ENCODE results near the gene LINC01488. TPM values are rescaled to one million over a fixed set of nuclear protein-coding genes. Genes with fewer than 3 reads are reported as not detected.

LINC01488 gene
- total RNA-seq, 1 experiment from 2014 or later, result not detected

DNA sequence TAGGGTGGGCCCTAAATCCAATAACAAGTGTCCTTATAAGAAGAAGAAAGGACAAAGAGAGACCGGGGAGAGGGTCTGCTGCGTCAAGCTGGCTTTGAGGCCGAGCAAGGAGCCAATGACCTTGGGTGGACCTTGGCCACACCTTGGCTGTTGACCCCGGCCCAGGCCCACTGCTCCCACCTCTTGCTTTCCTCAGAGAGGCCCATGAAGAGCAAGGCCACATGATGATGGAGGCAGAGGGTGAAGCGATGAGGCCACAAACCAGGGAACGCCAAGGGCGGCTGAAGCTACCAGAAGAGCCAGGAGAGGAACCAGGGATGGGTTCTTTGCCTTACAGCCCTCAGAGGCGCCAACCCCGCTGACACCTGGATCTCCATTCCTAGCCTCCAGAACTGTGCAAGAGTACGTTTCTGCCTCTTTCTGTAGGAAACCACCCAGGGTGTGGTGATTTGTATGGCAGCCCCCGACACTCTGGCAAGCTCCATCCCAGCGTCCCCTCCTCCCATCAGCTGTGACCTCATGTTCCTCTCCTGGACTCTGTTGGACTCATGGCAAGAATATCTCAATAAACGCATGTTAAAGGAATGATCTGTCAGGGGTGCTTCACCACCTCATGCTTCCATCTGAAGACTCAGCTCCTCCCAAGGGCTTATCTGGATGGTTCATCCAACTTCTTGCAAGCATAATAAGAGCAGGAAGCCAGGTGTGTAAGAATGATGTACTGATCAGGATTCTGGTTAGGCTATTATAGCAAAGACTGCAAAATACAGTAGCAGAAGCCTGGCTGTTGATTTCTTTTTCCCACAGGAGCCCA lies 41.6 kb upstream of the LINC01488 start:
- no TSS peak for BruUV-seq (replicated peaks)
- CTCF ChIA-PET, result no interaction called here
- no peaks in the 10 kb centered on the region for H3K27me3 Mint-ChIP-seq (ENCODE audit: insufficient read depth, unreplicated experiment)

DNA sequence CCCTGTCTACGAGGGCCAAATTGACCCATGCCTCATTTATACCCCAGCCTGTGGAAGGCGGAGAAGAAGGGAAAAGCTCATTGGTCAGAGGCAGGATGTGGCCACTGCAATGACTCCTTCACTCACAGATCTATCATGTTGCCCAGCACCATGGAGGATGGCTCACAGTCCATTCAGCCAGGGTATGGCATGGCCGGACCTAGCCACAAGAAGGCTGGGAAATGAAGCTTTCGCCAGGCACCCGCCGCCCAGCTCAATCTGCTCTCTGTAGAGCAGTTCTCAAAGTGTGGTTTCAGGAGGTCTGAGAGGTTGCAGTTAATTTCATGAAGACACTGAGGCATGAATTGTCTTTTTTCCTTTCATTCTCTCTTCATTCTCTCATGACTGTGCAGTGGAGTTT lies 40.6 kb upstream of the LINC01488 start:
- Mint-ChIP-seq H3K4me1 (ENCODE audit: low read depth, unreplicated experiment) (peaks cover 68% of the 10 kb centered on the region), H3K27ac (ENCODE audit: unreplicated experiment) (no peak overlapping the region), H3K9me3 (ENCODE audit: unreplicated experiment) (no peaks in the 10 kb centered on the region), H3K4me3 (ENCODE audit: unreplicated experiment) (no peak overlapping the region), H3K27me3 (ENCODE audit: insufficient read depth, unreplicated experiment) (no peaks in the 10 kb centered on the region), H3K36me3 (ENCODE audit: insufficient read depth, unreplicated experiment) (peaks cover 32% of the 10 kb centered on the region)
- POLR2A ChIA-PET, result interaction anchor here (0.8 kb wide), 1 partner anchor 199 kb away, joined by 3 read pairs; no protein-coding TSS in a partner anchor
- CTCF ChIA-PET, result no interaction called here
- TF ChIP-seq, protein P1, sequence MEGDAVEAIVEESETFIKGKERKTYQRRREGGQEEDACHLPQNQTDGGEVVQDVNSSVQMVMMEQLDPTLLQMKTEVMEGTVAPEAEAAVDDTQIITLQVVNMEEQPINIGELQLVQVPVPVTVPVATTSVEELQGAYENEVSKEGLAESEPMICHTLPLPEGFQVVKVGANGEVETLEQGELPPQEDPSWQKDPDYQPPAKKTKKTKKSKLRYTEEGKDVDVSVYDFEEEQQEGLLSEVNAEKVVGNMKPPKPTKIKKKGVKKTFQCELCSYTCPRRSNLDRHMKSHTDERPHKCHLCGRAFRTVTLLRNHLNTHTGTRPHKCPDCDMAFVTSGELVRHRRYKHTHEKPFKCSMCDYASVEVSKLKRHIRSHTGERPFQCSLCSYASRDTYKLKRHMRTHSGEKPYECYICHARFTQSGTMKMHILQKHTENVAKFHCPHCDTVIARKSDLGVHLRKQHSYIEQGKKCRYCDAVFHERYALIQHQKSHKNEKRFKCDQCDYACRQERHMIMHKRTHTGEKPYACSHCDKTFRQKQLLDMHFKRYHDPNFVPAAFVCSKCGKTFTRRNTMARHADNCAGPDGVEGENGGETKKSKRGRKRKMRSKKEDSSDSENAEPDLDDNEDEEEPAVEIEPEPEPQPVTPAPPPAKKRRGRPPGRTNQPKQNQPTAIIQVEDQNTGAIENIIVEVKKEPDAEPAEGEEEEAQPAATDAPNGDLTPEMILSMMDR (IDR thresholded peaks at IDR 0.05; ENCODE audit: insufficient read depth in 1 of 2, low read depth in 1 of 2, low read length in 1 of 2, severe bottlenecking in 1 of 2, unreplicated experiment in 1 of 2), result no peak
- H3K27me3 ChIP-seq (replicated peaks; ENCODE audit: control insufficient read depth, insufficient read depth, low read length), result no peaks in the 10 kb centered on the region
- DNase-seq, result no peak
- no peaks in the 10 kb centered on the region for H3K9me3 ChIP-seq
- BruUV-seq (replicated peaks), result no TSS peak
- no peaks in the 10 kb centered on the region for H3K36me3 ChIP-seq (ENCODE audit: control insufficient read depth, insufficient read depth, low read length)
- intact Hi-C loops (cut with micrococcal nuclease; ENCODE audit: unreplicated experiment), result loop anchor here (5.0 kb wide), 1 partner anchor 216 kb away; no protein-coding TSS in a partner anchor
- H3K4me3 ChIP-seq (ENCODE audit: low read depth, low read length), result no peak overlapping the region
- H3K4me1 ChIP-seq, result peaks cover 73% of the 10 kb centered on the region

More for the DNA sequence above, 41.6 kb upstream of the LINC01488 start:
- peak overlapping the region; percentile 92 for H3K27ac Mint-ChIP-seq (ENCODE audit: unreplicated experiment)
- no peaks in the 10 kb centered on the region for H3K36me3 ChIP-seq (ENCODE audit: control insufficient read depth, insufficient read depth, low read length)
- POLR2A ChIA-PET, result interaction anchor here (0.8 kb wide), 1 partner anchor 200 kb away, joined by 3 read pairs; no protein-coding TSS in a partner anchor
- TF ChIP-seq, protein P1 (IDR thresholded peaks at IDR 0.05; ENCODE audit: insufficient read depth in 1 of 2, low read depth in 1 of 2, low read length in 1 of 2, severe bottlenecking in 1 of 2, unreplicated experiment in 1 of 2), result no peak
- peaks cover 64% of the 10 kb centered on the region for H3K4me1 Mint-ChIP-seq (ENCODE audit: low read depth, unreplicated experiment)
- no peaks in the 10 kb centered on the region for H3K9me3 ChIP-seq
- peaks cover 74% of the 10 kb centered on the region for H3K4me1 ChIP-seq
- H3K9me3 Mint-ChIP-seq (ENCODE audit: unreplicated experiment), result no peaks in the 10 kb centered on the region
- no peaks in the 10 kb centered on the region for H3K27me3 ChIP-seq (replicated peaks; ENCODE audit: control insufficient read depth, insufficient read depth, low read length)
- intact Hi-C loops (cut with micrococcal nuclease; ENCODE audit: unreplicated experiment), result loop anchor here (5.0 kb wide), 1 partner anchor 217 kb away; no protein-coding TSS in a partner anchor
- no peak overlapping the region for H3K4me3 Mint-ChIP-seq (ENCODE audit: unreplicated experiment)
- no peak for DNase-seq
- no peak overlapping the region for H3K4me3 ChIP-seq (ENCODE audit: low read depth, low read length)
- H3K36me3 Mint-ChIP-seq (ENCODE audit: insufficient read depth, unreplicated experiment), result peaks cover 32% of the 10 kb centered on the region

DNA sequence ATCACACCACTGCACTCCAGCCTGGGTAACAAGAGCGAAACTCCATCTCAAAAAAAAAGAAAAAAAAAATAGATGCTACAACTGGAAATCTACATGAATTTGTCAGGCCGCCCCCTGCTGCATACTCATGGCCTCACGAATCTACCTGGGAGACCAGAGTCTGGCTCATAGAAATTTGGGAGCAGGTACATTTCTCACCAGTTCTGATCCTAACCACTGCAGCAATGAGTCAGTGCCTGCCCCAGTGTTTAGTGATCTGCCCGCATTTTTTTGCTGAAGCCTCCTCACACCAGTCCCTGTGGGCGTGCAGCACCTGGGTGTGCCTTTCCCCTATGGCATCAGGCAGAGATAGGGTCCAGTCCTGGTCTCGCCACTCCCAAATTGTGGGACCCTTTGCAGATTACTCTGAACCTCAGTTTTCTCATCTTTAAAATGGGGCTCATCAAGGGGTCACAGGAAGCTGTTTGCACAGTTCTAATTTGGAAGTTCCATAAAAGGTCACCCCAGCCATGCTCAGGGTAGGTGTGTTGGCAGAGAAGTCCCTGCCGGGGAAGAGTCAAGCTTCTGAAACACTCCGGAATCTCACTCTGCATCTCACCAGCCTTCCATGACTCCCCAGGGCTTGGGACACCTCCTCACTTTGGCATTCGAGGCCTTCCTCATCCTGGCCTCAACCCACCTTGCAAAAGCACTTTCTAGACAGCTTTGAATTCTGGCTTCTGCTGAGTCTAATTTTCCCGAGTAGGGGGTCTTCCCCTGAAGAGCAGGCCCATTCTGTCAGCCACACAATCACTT lies 39.3 kb upstream of the LINC01488 start:
- H3K36me3 Mint-ChIP-seq (ENCODE audit: insufficient read depth, unreplicated experiment), result peaks cover 30% of the 10 kb centered on the region
- H3K27me3 ChIP-seq (replicated peaks; ENCODE audit: control insufficient read depth, insufficient read depth, low read length), result no peaks in the 10 kb centered on the region
- TF ChIP-seq, protein P1 (IDR thresholded peaks at IDR 0.05; ENCODE audit: insufficient read depth in 1 of 2, low read depth in 1 of 2, low read length in 1 of 2, severe bottlenecking in 1 of 2, unreplicated experiment in 1 of 2), result peak in 1 of 2 experiments; percentile 17
- H3K4me1 Mint-ChIP-seq (ENCODE audit: low read depth, unreplicated experiment), result peaks cover 60% of the 10 kb centered on the region
- H3K4me1 ChIP-seq, result peaks cover 60% of the 10 kb centered on the region
- intact Hi-C loops (cut with micrococcal nuclease; ENCODE audit: unreplicated experiment), result loop anchor here (5.0 kb wide), 1 partner anchor 215 kb away; no protein-coding TSS in a partner anchor
- H3K9me3 ChIP-seq, result no peaks in the 10 kb centered on the region
- CTCF ChIA-PET, result interaction anchor here (0.9 to 1.5 kb wide), 4 partner anchors 55 to 327 kb away, joined by 3 to 9 read pairs (median 6); no protein-coding TSS in a partner anchor
- DNase-seq, result peak in 1 of 2 experiments; percentile 44
- H3K9me3 Mint-ChIP-seq (ENCODE audit: unreplicated experiment), result no peaks in the 10 kb centered on the region
- peak overlapping the region; percentile 57 for H3K4me3 Mint-ChIP-seq (ENCODE audit: unreplicated experiment)
- BruUV-seq (replicated peaks), result TSS peak; percentile 72
- POLR2A ChIA-PET, result interaction anchor here (0.7 to 2.7 kb wide), 7 partner anchors 33 to 197 kb away, joined by 3 to 17 read pairs (median 5); a partner anchor contains a TSS
- H3K4me3 ChIP-seq (ENCODE audit: low read depth, low read length), result no peak overlapping the region
- no peaks in the 10 kb centered on the region for H3K36me3 ChIP-seq (ENCODE audit: control insufficient read depth, insufficient read depth, low read length)
- no peaks in the 10 kb centered on the region for H3K27me3 Mint-ChIP-seq (ENCODE audit: insufficient read depth, unreplicated experiment)
- peak overlapping the region; percentile 88 for H3K27ac Mint-ChIP-seq (ENCODE audit: unreplicated experiment)
